ENCODE data around the gene MYO9B. TPM values are rescaled to one million over a fixed set of nuclear protein-coding genes. Genes with fewer than 3 reads are reported as not detected.

MYO9B gene
- total and polyA plus RNA-seq, 9 of the 15 experiments (the other 6 are each of a cell fraction or from before 2014, with no cell fraction given): 2.4 to 77.6 (median 23.0) TPM

GRCh38 chr19:17235300-17235970 lies 159.9 kb downstream of the MYO9B start (continued):
- TF ChIP-seq CHD7 (IDR thresholded peaks at IDR 0.05; ENCODE audit: low read depth, low read length) (no peak), DACH1 (IDR thresholded peaks at IDR 0.05; ENCODE audit: partially characterized antibody) (no peak), HDAC6 (IDR thresholded peaks at IDR 0.05; ENCODE audit: low read depth, low read length) (no peak), TCF15 (CRISPR knock-in tag; IDR thresholded peaks at IDR 0.05) (no peak), ZNF592 (IDR thresholded peaks at IDR 0.05) (peak; percentile 90), SMARCB1 (IDR thresholded peaks at IDR 0.05; ENCODE audit: insufficient read length, low read depth) (no peak), ZNF263 (CRISPR knock-in tag; IDR thresholded peaks at IDR 0.05; ENCODE audit: borderline replicate concordance) (no peak; the same call in 1 of the 2 replicates), MCM5 (IDR thresholded peaks at IDR 0.05; ENCODE audit: low read depth) (no peak), NFIC (IDR thresholded peaks at IDR 0.05) (peak; percentile 16; the same call in 1 of the 2 replicates), ZNF395 (CRISPR knock-in tag; IDR thresholded peaks at IDR 0.05) (no peak)
